ENCODE measurements around the gene QPCT.
A peak's percentile ranks its signal among the peaks of the same experiment; 100 is the strongest.

QPCT gene

DNA sequence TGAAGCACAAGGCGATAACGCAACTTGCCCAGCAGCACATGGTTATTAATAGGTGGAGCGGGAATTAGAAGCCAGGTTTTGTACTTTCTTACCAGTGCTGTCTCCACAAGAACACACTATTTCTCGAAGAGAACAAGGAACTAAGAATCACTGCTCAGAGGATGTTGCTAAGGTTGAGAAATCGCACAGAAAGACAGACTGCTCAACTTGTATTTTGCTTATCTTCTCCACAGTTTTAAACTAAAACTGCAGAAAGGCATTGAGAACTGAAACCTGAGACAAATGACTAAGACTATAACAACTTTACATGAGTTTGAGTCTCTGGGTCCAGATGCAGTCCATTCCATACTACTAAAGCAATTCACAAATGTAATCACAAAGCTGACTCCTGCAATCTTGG lies 26.0 kb upstream of the QPCT start:
- Histone ChIP-seq H3K4me1 (ENCODE audit: control insufficient read depth, low read length) (peaks cover 74% of the 10 kb centered on the region), H4K20me1 (ENCODE audit: control insufficient read depth, insufficient read depth, low read depth, low read length) (peaks cover 17% of the 10 kb centered on the region), H3K27ac (ENCODE audit: low read depth, low read length) (0 out of 2 replicates have a peak overlapping the region, but pooled peaks have one; percentile 5), H3K79me2 (ENCODE audit: control insufficient read depth, low read length) (peaks cover 98% of the 10 kb centered on the region), H3K27me3 (ENCODE audit: control insufficient read depth, low read length) (no peaks in the 10 kb centered on the region), H3F3A (ENCODE audit: control insufficient read depth, insufficient read depth) (peaks cover 7% of the 10 kb centered on the region; the same call in 1 of the 2 replicates), H3K4me3 (ENCODE audit: low read length) (no peak overlapping the region), H3K4me2 (ENCODE audit: low read length) (peak overlapping the region; percentile 48), H3K9me3 (ENCODE audit: control insufficient read depth, insufficient read depth, low read length) (no peaks in the 10 kb centered on the region), H3K9me2 (replicated peaks; ENCODE audit: control insufficient read depth, low read length) (no peaks in the 10 kb centered on the region), H3K36me3 (ENCODE audit: control insufficient read depth, low read length) (peaks cover 62% of the 10 kb centered on the region)
- TF ChIP-seq CTCF (IDR thresholded peaks at IDR 0.05; ENCODE audit: low read depth, low read length, poor library complexity, severe bottlenecking), result no peak
- no peak for TF ChIP-seq EZH2phosphoT487 (IDR thresholded peaks at IDR 0.05; ENCODE audit: borderline replicate concordance, low read length)

GRCh38 chr2:37319754-37320609 lies 24.4 kb upstream of the QPCT start:
- peaks cover 92% of the 10 kb centered on the region for H3K79me2 ChIP-seq (ENCODE audit: control insufficient read depth, low read length)
- H3K9me2 ChIP-seq (replicated peaks; ENCODE audit: control insufficient read depth, low read length), result no peaks in the 10 kb centered on the region
- peak overlapping the region; percentile 48 for H3K4me2 ChIP-seq (ENCODE audit: low read length)
- H3K27me3 ChIP-seq (ENCODE audit: control insufficient read depth, low read length), result peaks cover 2% of the 10 kb centered on the region
- H3K9me3 ChIP-seq (ENCODE audit: control insufficient read depth, insufficient read depth, low read length), result no peaks in the 10 kb centered on the region
- H4K20me1 ChIP-seq (ENCODE audit: control insufficient read depth, insufficient read depth, low read depth, low read length), result peaks cover 17% of the 10 kb centered on the region
- no peak overlapping the region for H3K27ac ChIP-seq (ENCODE audit: low read depth, low read length)
- TF ChIP-seq EZH2phosphoT487 (IDR thresholded peaks at IDR 0.05; ENCODE audit: borderline replicate concordance, low read length), result no peak
- no peak for TF ChIP-seq CTCF (IDR thresholded peaks at IDR 0.05; ENCODE audit: low read depth, low read length, poor library complexity, severe bottlenecking)
- peaks cover 63% of the 10 kb centered on the region for H3K4me1 ChIP-seq (ENCODE audit: control insufficient read depth, low read length)
- peaks cover 69% of the 10 kb centered on the region for H3K36me3 ChIP-seq (ENCODE audit: control insufficient read depth, low read length)
- peaks cover 7% of the 10 kb centered on the region; the same call in 1 of the 2 replicates for H3F3A ChIP-seq (ENCODE audit: control insufficient read depth, insufficient read depth)
- 0 out of 2 replicates have a peak overlapping the region, but pooled peaks have one; percentile 9 for H3K4me3 ChIP-seq (ENCODE audit: low read length)

- H4K20me1 ChIP-seq (ENCODE audit: control insufficient read depth, insufficient read depth, low read depth, low read length), result peaks cover 17% of the 10 kb centered on the region
- H3K36me3 ChIP-seq (ENCODE audit: control insufficient read depth, low read length), result peaks cover 58% of the 10 kb centered on the region
- H3K4me3 ChIP-seq (ENCODE audit: low read length), result peak overlapping the region; percentile 97
- H3K9me3 ChIP-seq (ENCODE audit: control insufficient read depth, insufficient read depth, low read length), result no peaks in the 10 kb centered on the region
- H3K4me1 ChIP-seq (ENCODE audit: control insufficient read depth, low read length), result peaks cover 63% of the 10 kb centered on the region
- TF ChIP-seq CTCF (IDR thresholded peaks at IDR 0.05; ENCODE audit: low read depth, low read length, poor library complexity, severe bottlenecking) (no peak), EZH2phosphoT487 (IDR thresholded peaks at IDR 0.05; ENCODE audit: borderline replicate concordance, low read length) (no peak)
- H3K4me2 ChIP-seq (ENCODE audit: low read length), result peak overlapping the region; percentile 90
- H3F3A ChIP-seq (ENCODE audit: control insufficient read depth, insufficient read depth), result peaks cover 13% of the 10 kb centered on the region
- H3K79me2 ChIP-seq (ENCODE audit: control insufficient read depth, low read length), result peaks cover 80% of the 10 kb centered on the region
- H3K9me2 ChIP-seq (replicated peaks; ENCODE audit: control insufficient read depth, low read length), result no peaks in the 10 kb centered on the region
- H3K27me3 ChIP-seq (ENCODE audit: control insufficient read depth, low read length), result peaks cover 10% of the 10 kb centered on the region
- H3K27ac ChIP-seq (ENCODE audit: low read depth, low read length), result no peak overlapping the region
Measured at GRCh38 chr2:37321029-37321682, 23.3 kb upstream of the QPCT start.
